Measurements from ENCODE around the gene ANTXR1.

DNA sequence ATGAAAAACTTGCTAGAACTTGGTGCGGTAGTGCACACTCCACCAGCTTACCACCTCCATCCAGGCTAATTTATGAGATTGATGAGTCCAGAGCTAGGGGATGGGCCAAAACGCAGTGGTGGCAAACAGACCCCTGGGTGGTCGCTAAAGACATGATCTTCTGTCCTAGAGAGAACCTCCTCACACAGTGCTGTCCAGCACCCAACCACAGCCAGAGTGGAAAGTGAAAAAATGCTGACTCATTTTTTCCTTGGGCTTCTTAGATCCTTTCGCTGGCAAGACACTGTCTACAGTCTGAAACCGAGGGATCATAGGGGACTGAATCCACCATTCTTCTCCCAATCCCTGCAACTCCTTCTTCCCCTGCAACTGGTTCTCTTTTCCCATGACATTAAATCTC is 4.1 kb downstream of the ANTXR1 start:
- no peak for TF ChIP-seq EZH2phosphoT487 (IDR thresholded peaks at IDR 0.05; ENCODE audit: low read depth, severe bottlenecking, unreplicated experiment)
- TF ChIP-seq, protein P1, sequence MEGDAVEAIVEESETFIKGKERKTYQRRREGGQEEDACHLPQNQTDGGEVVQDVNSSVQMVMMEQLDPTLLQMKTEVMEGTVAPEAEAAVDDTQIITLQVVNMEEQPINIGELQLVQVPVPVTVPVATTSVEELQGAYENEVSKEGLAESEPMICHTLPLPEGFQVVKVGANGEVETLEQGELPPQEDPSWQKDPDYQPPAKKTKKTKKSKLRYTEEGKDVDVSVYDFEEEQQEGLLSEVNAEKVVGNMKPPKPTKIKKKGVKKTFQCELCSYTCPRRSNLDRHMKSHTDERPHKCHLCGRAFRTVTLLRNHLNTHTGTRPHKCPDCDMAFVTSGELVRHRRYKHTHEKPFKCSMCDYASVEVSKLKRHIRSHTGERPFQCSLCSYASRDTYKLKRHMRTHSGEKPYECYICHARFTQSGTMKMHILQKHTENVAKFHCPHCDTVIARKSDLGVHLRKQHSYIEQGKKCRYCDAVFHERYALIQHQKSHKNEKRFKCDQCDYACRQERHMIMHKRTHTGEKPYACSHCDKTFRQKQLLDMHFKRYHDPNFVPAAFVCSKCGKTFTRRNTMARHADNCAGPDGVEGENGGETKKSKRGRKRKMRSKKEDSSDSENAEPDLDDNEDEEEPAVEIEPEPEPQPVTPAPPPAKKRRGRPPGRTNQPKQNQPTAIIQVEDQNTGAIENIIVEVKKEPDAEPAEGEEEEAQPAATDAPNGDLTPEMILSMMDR (IDR thresholded peaks at IDR 0.05; ENCODE audit: poor library complexity), result no peak

Measured in hepatocyte (in vitro differentiated cells).